HUDEP-2 (cell line): ENCODE measurements around the gene SLC38A9.

Experiments used
- DNase-seq, 76 experiments: peaks; one replicate each; lab custom pipeline; 2025; ENCODE audit not compliant: unreplicated experiment in 76 of 76; lab: John Stamatoyannopoulos, UW

Gene SLC38A9

GRCh38 chr5:55592388-55593114 lies 119.6 kb downstream of the SLC38A9 start:
- DNase-seq, result no peak

GRCh38 chr5:55591686-55592085 lies 120.4 kb downstream of the SLC38A9 start:
- DNase-seq, result no peak

- no peak for DNase-seq
Measured at GRCh38 chr5:55585206-55585610, 126.9 kb downstream of the SLC38A9 start.

GRCh38 chr5:55584398-55585205 lies 127.5 kb downstream of the SLC38A9 start:
- no peak for DNase-seq

GRCh38 chr5:55583578-55583977 lies 128.5 kb downstream of the SLC38A9 start:
- DNase-seq, result no peak

GRCh38 chr5:55582256-55582655 lies 129.9 kb downstream of the SLC38A9 start:
- DNase-seq, result no peak

- no peak for DNase-seq
Measured at GRCh38 chr5:55580042-55580441, 132.1 kb downstream of the SLC38A9 start.

GRCh38 chr5:55578771-55579170 lies 133.4 kb downstream of the SLC38A9 start:
- no peak for DNase-seq

GRCh38 chr5:55577353-55578060 lies 134.6 kb downstream of the SLC38A9 start:
- no peak for DNase-seq

GRCh38 chr5:55576661-55577060 lies 135.5 kb downstream of the SLC38A9 start:
- no peak for DNase-seq
